Keratinocyte (primary cell): ENCODE results near the gene NUCKS1. TPM values are rescaled to one million over a fixed set of nuclear protein-coding genes. Genes with fewer than 3 reads are reported as not detected.

Source experiments
- DNase-seq: peaks from one replicate; pipeline ENCODE4 v3.0.0-alpha.2; 2011; ENCODE audit warnings: low read depth, missing footprints, low spot score
- FAIRE-seq: peaks from 2 replicates; lab custom pipeline; 2011; peaks lifted over from hg19 to GRCh38; lab: Jason Lieb, UNC
- H2AFZ ChIP-seq: 2 replicates; pipeline ENCODE4 v1.6.0; 2012; ENCODE audit warnings: low read length, control low read depth, inconsistent platforms; ENCODE audit not compliant: control insufficient read depth
- H3K27ac ChIP-seq: 2 replicates; pipeline ENCODE4 v1.5.1; 2011; ENCODE audit warnings: low read length; ENCODE audit not compliant: control insufficient read depth, insufficient read depth
- H3K27me3 ChIP-seq: 3 replicates; pipeline ENCODE4 v1.6.0; 2011; ENCODE audit warnings: low read length; ENCODE audit not compliant: control insufficient read depth, insufficient read depth; ENCODE audit errors: extremely low read depth
- H3K36me3 ChIP-seq, 2 experiments: 2 replicates in 1 of 2; 3 replicates in 1 of 2; pipeline ENCODE4 v1.5.1; 2011; ENCODE audit warnings: low read length in 2 of 2, mild to moderate bottlenecking in 1 of 2; ENCODE audit not compliant: control insufficient read depth in 2 of 2, insufficient read depth in 2 of 2; ENCODE audit errors: extremely low read depth in 1 of 2
- H3K4me1 ChIP-seq: 3 replicates; pipeline ENCODE4 v1.5.1; 2011; ENCODE audit warnings: low read length; ENCODE audit not compliant: control insufficient read depth, insufficient read depth; ENCODE audit errors: extremely low read depth
- H3K4me2 ChIP-seq: 3 replicates; pipeline ENCODE4 v1.6.0; 2011; ENCODE audit warnings: low read depth, low read length; ENCODE audit not compliant: control insufficient read depth, insufficient read depth; ENCODE audit errors: extremely low read depth
- H3K4me3 ChIP-seq, 3 experiments: fragments of 200-600 bp in 1 of 3; sonication (generic) in 1 of 3; 2 replicates in 2 of 3; 3 replicates in 1 of 3; pipeline ENCODE4 v1.5.1; 2011 to 2016; ENCODE audit warnings: low read length in 3 of 3, mild to moderate bottlenecking in 3 of 3, control low read depth in 2 of 3, inconsistent platforms in 1 of 3, low read depth in 1 of 3, mixed read lengths in 1 of 3, mixed run types in 1 of 3, moderate library complexity in 1 of 3; ENCODE audit not compliant: control insufficient read depth in 2 of 3, insufficient read depth in 2 of 3; ENCODE audit errors: extremely low read depth in 1 of 3
- H3K79me2 ChIP-seq: 2 replicates; pipeline ENCODE4 v1.6.0; 2012; ENCODE audit warnings: low read length; ENCODE audit not compliant: control insufficient read depth, insufficient read depth
- H3K9ac ChIP-seq: 3 replicates; pipeline ENCODE4 v1.6.0; 2011; ENCODE audit warnings: low read length; ENCODE audit not compliant: control insufficient read depth, insufficient read depth; ENCODE audit errors: extremely low read depth
- H3K9me1 ChIP-seq: 3 replicates; pipeline ENCODE4 v1.6.0; 2011; ENCODE audit warnings: low read length; ENCODE audit not compliant: control insufficient read depth, insufficient read depth; ENCODE audit errors: extremely low read depth
- H3K9me3 ChIP-seq: 2 replicates; pipeline ENCODE4 v1.5.1; 2012; ENCODE audit warnings: low read depth, low read length; ENCODE audit not compliant: control insufficient read depth
- H4K20me1 ChIP-seq: 3 replicates; pipeline ENCODE4 v1.6.0; 2011; ENCODE audit warnings: low read length; ENCODE audit not compliant: control insufficient read depth, insufficient read depth; ENCODE audit errors: extremely low read depth
- EZH2 ChIP-seq: IDR thresholded peaks from one replicate; pipeline ENCODE4 v1.6.1; 2012; ENCODE audit warnings: inconsistent platforms, mild to moderate bottlenecking, low read length, moderate library complexity
- dilution Hi-C: fragments of 300-500 bp; cut with MboI; formaldehyde crosslinking; loops from one replicate; pipeline ENCODE4 v1.7.0; 2020; ENCODE audit warnings: low sequenced_read_pairs; ENCODE audit not compliant: extremely low pct_ligation_motif_present
- polyA plus RNA-seq, 5 experiments: library from polyadenylated mRNA; depleted of rRNA in 3 of 5; stranded (reverse) in 3 of 5; stranded (forward) in 1 of 5; unstranded in 1 of 5; fragments of >200 nt; gene quantifications; 1 replicate in 1 of 5; 2 replicates in 3 of 5; 3 replicates in 1 of 5; pipeline versions ENCODE4 v1.2.1 to v1.2.3, GENCODE V29; 2011 to 2012; ENCODE audit warnings: missing spikeins in 2 of 5, low read depth in 1 of 5, low replicate concordance in 1 of 5
- TF ChIP-seq, protein P1 (sequence below), 3 experiments: IDR thresholded peaks in 1 of 3; conservative IDR thresholded peaks in 1 of 3; optimal IDR thresholded peaks in 1 of 3; 2 replicates in 2 of 3; 3 replicates in 1 of 3; pipeline versions ENCODE3 to v1.5.1; 2011; ENCODE audit warnings: low read length in 3 of 3, mild to moderate bottlenecking in 3 of 3, moderate library complexity in 2 of 3, control low read depth in 1 of 3, inconsistent platforms in 1 of 3; ENCODE audit not compliant: insufficient read depth in 2 of 3; ENCODE audit errors: extremely low read depth in 1 of 3

NUCKS1 gene
- polyA plus RNA-seq, 1 donor (not counting 4 experiments of a cell fraction or from before 2014, with no cell fraction given), result 71.6 TPM

- Histone ChIP-seq H3K4me1 (peaks cover 5% of the 10 kb centered on the region), H2AFZ (no peak overlapping the region), H4K20me1 (no peaks in the 10 kb centered on the region), H3K79me2 (no peaks in the 10 kb centered on the region), H3K36me3 (peaks cover 8 to 11% of the 10 kb centered on the region in 2 experiments), H3K9me3 (no peaks in the 10 kb centered on the region), H3K4me2 (no peak overlapping the region), H3K27me3 (no peaks in the 10 kb centered on the region), H3K9me1 (no peaks in the 10 kb centered on the region), H3K27ac (no peak overlapping the region), H3K4me3 (no peak overlapping the region), H3K9ac (no peak overlapping the region)
- no peak for DNase-seq
- FAIRE-seq, result no peak
- dilution Hi-C loops, result no loop called here
- TF ChIP-seq, protein P1, sequence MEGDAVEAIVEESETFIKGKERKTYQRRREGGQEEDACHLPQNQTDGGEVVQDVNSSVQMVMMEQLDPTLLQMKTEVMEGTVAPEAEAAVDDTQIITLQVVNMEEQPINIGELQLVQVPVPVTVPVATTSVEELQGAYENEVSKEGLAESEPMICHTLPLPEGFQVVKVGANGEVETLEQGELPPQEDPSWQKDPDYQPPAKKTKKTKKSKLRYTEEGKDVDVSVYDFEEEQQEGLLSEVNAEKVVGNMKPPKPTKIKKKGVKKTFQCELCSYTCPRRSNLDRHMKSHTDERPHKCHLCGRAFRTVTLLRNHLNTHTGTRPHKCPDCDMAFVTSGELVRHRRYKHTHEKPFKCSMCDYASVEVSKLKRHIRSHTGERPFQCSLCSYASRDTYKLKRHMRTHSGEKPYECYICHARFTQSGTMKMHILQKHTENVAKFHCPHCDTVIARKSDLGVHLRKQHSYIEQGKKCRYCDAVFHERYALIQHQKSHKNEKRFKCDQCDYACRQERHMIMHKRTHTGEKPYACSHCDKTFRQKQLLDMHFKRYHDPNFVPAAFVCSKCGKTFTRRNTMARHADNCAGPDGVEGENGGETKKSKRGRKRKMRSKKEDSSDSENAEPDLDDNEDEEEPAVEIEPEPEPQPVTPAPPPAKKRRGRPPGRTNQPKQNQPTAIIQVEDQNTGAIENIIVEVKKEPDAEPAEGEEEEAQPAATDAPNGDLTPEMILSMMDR (optimal IDR thresholded peaks at IDR 0.05 in 1 of 3, IDR thresholded peaks at IDR 0.05 in 1 of 3, conservative IDR thresholded peaks at IDR 0.05 in 1 of 3; ENCODE audit: extremely low read depth in 1 of 3, insufficient read depth in 2 of 3, low read length in 3 of 3), result no peak
- no peak for TF ChIP-seq EZH2
These were observed 47.2 kb upstream of the NUCKS1 start for GRCh38 chr1:205797168-205797567.

DNA sequence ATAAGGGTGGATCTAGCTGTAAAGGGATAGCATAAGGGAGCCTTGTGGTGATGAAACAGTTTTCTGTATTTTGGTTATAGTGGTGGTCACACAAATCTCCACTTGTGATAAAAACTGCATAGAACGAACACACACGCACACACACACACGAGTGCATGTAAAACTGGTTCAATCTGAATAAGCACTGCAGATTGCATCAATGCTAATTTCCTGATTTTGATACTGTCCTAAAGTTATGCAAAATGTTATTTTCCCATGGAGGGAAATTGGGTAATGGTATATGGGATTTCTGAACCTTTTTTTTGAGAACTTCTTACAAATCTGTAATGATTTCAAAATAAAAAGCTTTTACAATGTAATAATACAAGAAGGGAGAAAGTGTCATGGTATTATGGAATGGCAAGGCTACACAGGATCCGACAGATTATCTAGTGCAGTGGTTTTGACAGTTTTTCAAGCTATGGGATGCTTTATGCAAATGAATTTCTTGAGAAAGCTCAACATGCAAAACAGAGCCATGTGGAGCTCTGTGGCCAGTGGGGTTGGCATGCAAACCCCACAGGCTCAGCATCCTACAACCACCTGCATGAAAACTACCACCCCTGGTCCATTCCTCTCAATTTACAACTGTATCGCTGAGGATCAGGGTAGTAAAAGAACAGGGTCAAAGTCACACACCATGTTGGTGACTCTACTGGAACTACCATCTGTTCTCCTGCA is 44.2 kb upstream of the NUCKS1 start:
- Histone ChIP-seq H3K9ac (no peak overlapping the region), H4K20me1 (no peaks in the 10 kb centered on the region), H3K4me3 (no peak overlapping the region), H3K79me2 (no peaks in the 10 kb centered on the region), H2AFZ (no peak overlapping the region), H3K27me3 (no peaks in the 10 kb centered on the region), H3K4me2 (no peak overlapping the region), H3K9me3 (no peaks in the 10 kb centered on the region), H3K27ac (no peak overlapping the region), H3K36me3 (peaks cover 7 to 9% of the 10 kb centered on the region in 2 experiments), H3K9me1 (no peaks in the 10 kb centered on the region), H3K4me1 (peaks cover 5% of the 10 kb centered on the region)
- no peak for DNase-seq
- dilution Hi-C loops, result no loop called here
- no peak for TF ChIP-seq EZH2
- TF ChIP-seq, protein P1 (optimal IDR thresholded peaks at IDR 0.05 in 1 of 3, IDR thresholded peaks at IDR 0.05 in 1 of 3, conservative IDR thresholded peaks at IDR 0.05 in 1 of 3; ENCODE audit: extremely low read depth in 1 of 3, insufficient read depth in 2 of 3, low read length in 3 of 3), result no peak
- no peak for FAIRE-seq
